IMR-90 (cell line): ENCODE results near the gene GINS1.

Experiments
- CTCF ChIP-seq: conservative IDR thresholded peaks from 2 replicates; pipeline ENCODE4 v1.5.1; 2012; ENCODE audit warnings: mild to moderate bottlenecking, low read depth, low read length, improper control_type of control experiment
- MAFK ChIP-seq: IDR thresholded peaks from 2 replicates; pipeline ENCODE4 v1.6.1; 2012; ENCODE audit warnings: low read depth, low read length, improper control_type of control experiment
- POLR2A ChIP-seq: IDR thresholded peaks from 2 replicates; pipeline ENCODE4 v1.6.1; 2012; ENCODE audit warnings: mild to moderate bottlenecking, low read depth, low read length

DNA sequence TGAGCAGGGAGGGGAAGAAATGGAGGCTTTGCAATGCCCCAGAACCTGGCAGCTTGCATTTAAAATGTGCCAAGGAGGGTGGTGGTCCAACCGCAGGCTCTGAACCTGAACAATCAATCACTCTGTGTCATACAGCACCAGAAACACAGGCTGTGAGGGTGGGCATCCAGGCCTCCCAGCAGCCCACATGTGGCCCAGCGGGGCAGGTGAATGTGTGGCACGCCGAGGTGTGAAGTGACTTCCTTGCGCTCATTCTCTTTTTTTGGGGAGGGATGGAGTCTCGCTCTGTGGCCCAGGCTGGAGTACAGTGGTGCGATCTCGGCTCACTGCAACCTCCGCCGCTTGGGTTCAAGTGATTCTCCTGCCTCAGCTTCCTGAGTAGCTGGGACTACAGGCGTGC lies 80.5 kb downstream of the GINS1 start:
- TF ChIP-seq CTCF (no peak), POLR2A (no peak), MAFK (no peak)
